Activated CD4-positive, CD25-positive, alpha-beta regulatory T cell (primary cell): ENCODE results near the gene TNIK.

Source experiments
- DNase-seq, 4 experiments: peaks; one replicate each; lab custom pipeline; 2025; lab: John Stamatoyannopoulos, UW

TNIK gene

DNA sequence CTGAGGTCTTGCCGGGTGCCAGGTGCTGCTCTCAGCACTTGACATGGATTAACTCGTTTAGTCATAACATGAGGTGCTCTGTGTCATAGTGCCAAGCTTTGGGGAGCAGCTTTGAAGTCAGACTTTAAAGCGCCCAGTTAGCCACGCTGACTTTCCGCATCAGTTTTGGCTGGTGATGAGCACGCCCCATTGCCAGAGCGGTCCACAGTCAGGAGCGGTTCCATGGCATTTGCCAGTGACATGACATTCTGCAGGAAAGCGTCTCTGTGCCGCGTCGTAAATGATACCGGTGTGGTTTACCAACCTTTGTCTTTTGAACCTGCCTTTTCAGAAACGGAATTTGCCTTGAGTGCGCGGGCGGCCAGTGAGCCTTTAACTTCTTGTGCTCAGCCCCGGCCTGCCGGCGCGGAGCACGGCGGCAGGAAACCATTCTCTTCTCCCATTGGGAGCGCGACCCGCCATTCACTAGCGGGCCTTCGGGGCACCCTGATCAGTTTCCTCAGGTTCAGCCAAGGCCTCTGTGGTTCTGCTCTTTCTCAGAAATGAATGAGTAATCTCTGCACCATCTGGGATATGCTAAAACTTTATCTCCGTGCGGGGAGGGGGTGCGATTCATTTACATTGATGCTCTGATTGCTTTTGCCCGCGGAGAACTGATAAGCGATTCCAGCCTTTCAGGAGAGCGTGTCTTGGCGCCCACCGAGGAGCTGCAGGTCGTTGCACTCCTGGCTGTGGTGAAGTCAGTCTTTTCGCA lies 432.0 kb downstream of the TNIK start:
- DNase-seq, result peak in 1 of 4 experiments; percentile 1

DNA sequence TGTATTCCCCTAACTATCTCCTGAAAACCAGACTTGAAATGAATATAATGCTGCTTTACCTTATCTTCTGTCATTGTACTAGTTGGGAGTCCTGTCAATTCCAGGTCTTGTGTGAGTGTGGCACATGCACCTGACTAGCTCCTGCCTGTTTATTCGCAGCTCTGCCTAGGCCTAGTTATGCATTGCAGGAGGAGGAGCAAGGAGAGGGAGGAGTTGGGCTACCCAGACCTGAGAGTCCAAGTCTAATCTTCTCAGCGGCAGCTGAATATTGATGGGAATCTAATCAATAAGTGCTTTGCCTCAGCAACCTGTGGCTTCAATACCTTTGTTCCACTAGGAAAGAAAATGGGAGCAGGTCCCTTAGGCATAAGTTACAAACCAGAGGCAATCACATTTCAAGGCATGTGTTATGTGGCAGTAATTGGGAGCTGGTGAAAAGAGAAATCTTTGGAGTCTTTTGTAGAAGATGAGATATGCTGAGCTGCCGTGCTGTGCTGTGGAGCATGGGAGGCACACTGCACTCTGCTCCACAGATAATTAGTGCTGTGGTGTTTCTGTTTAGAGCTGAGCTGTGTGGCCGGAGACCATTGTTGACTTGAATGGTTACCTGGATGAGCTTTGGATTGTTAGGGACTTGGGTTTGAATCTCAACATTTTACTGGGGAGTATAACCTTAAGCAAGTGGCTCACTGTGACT lies 433.5 kb downstream of the TNIK start, which contains the start of gene SLC2A2:
TSS of gene SLC2A2 (minus strand) at position 124 of the 697 bp plus-strand sequence. CDS start at position 74, 50 bp downstream.
- DNase-seq, result no peak

DNA sequence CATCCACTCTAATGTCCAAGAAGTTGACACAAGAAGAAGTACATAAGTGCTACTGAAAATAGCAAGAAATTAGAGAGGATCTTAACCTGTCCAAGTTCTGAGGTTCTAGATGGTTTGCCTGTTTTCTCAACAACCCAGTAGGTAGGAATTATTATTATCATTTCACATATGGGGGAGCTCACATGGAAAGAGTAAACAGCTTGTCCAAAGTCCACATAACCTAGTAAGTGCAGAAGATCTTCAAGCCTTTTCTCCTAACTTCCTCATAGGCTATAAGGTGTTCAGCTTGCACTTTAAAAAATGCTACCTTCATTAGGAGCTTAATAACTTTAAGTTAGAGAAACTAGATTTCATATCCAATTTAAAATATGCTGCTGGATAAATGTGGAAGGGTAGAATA lies 436.6 kb downstream of the TNIK start:
- DNase-seq, result no peak

DNA sequence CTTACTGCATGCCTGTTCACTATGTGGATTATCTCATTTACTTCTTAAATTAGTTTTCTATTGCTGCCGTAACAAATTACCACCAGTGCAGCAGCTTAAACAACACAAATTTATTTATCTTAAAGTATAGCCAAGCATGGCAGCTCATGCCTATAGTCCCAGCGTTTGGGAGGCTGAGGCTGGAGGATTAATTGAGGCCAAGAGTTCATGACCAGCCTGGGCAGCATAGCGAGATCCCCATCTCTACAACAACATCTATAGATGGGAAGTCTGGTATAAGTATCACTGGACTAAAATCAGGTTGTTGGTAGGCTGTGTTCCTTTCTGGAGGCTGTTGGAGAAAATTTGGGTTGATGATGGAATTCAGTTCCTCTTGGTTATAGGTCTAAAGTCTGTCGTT lies 438.8 kb downstream of the TNIK start:
- no peak for DNase-seq

DNA sequence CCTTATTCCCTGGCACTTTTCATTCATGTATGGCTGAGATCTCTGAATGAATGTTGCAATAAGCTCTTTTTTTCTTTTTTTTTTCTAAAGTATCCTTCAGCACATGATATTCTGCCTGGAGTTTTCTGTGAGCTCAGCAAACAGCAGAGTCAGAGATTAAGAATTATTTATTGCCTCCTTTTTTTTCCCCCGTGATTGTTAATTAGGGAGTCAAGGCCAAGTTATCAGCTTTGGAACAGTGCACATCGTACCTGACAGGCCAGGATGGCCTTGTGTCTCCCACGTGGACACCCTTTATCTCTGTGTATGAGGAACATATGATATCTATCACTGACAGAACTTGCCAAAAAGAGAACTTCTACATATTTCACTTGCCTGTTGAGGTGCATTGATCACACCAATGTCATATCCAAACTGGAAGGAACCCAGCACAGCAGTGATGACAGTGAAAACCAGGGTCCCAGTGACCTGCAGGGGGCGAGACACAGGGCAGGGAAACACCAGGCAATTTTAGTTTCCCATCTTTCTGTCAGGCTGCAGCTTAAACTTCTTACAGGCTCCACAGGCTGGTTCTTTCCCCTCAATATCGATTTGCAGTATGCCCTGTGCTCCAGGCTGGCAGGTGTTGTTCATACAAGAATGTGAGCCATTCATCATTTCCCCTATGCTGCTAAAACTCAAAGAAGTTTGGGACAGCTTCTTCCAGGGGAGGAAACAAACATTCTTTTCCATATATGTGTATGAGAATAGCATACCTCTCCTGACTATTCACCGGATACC lies 441.9 kb downstream of the TNIK start:
- DNase-seq, result no peak

DNA sequence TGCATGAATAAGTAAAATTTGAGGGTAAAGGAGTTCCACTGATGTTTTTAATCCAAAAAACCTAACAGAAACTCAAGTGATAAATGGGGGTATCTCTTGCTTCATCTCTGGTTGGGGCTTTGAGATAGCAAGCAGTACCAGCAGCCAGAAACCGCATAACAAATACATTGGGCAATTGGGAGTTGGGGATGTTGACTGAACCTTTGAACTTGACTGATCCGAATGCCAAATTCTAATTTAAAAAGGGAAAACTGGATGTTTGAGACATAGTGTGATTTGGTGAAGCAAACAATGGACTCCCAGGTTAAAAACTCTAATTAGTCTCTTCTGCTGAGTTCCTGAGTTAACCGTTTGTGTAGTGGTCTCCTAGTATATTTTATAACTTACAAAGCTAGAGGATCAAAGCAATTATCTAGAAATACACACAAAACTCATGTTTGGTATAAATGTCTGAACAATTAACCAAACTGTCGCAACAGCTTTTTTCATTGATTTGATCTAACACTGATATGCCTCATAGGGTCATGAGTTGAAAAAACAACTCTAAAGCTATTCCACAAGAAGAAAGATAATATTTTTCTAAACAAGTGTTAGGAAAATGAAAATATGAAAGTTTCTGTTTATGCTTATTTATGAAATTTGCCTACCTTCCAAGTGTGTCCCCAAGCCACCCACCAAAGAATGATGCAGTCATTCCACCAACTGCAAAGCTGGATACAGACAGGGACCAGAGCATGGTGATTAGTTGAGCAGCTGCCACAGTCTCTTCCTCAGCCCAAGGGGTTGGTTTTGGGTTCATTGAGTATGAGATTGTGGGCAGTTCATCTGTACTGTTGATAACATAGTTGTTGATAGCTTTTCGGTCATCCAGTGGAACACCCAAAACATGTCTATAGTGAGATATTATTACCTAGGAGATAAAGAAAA lies 446.1 kb downstream of the TNIK start:
- DNase-seq, result no peak

DNA sequence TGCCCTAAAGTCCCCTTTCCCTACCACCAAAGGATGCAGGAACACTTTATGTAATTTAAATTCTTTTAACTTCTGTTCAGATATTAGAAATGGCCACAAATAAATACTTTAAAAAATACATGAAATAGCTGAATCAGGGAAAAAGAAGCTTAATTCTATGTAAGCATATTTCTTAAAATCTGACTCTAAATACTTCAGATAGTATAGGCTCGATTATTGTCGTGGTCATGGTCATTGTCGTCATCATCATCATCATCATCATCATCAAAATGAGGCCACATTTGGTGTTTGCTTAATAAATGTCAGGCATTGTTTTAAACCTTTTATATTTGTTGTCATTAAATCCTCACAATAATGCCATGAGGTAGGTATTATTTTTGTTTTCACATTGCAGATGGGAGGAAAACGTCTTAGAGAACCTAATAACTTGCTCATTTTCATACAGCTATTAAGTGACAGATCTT lies 448.3 kb downstream of the TNIK start:
- DNase-seq, result no peak
